ENCODE results near the gene SLC22A7.

GRCh38 chr6:43292763-43293318 is 5.2 kb upstream of the SLC22A7 start:
- TF ChIP-seq ZNF274 (IDR thresholded peaks at IDR 0.05; ENCODE audit: low read depth, low read length) (no peak), SUZ12 (IDR thresholded peaks at IDR 0.05; ENCODE audit: extremely low read depth, insufficient read depth, insufficient read length) (no peak)
